Activated T-cell treated with anti-CD3 and anti-CD28 coated beads, Interleukin-2, amount 50 U/mL, for 4 hours (primary cell): Measurements from ENCODE around the gene CEP43. TPM values are rescaled to one million over a fixed set of nuclear protein-coding genes. Genes with fewer than 3 reads are reported as not detected.

Experiments used
- ATAC-seq, 2 donors: fragments of 200-7000 bp; cut with Tn5 transposase; one replicate each; pipeline ENCODE4 v1.10.0; 2021
- DNase-seq: peaks from one replicate; pipeline ENCODE4 v3.0.0-alpha.2; 2020
- H3K27me3 Mint-ChIP-seq: one replicate; pipeline ENCODE4 v1.8.0; 2021; ENCODE audit warnings: low read depth, mixed read lengths
- H3K36me3 Mint-ChIP-seq: one replicate; pipeline ENCODE4 v1.8.0; 2022; ENCODE audit warnings: mixed read lengths; ENCODE audit not compliant: insufficient read depth
- H3K4me1 Mint-ChIP-seq: one replicate; pipeline ENCODE4 v1.8.0; 2021; ENCODE audit warnings: low read depth, mixed read lengths
- H3K4me3 Mint-ChIP-seq: one replicate; pipeline ENCODE4 v1.8.0; 2021; ENCODE audit warnings: mild to moderate bottlenecking, moderate library complexity, mixed read lengths
- H3K9me3 Mint-ChIP-seq: one replicate; pipeline ENCODE4 v1.8.0; 2021; ENCODE audit warnings: mixed read lengths
- total RNA-seq, 3 donors: library from RNA; stranded (reverse); gene quantifications; one replicate each; pipeline ENCODE4 v1.2.1, GENCODE V29; 2021

Gene CEP43
- total RNA-seq, 3 donors from 2014 or later, result 19.5 to 20.2 (median 19.5) TPM

DNA sequence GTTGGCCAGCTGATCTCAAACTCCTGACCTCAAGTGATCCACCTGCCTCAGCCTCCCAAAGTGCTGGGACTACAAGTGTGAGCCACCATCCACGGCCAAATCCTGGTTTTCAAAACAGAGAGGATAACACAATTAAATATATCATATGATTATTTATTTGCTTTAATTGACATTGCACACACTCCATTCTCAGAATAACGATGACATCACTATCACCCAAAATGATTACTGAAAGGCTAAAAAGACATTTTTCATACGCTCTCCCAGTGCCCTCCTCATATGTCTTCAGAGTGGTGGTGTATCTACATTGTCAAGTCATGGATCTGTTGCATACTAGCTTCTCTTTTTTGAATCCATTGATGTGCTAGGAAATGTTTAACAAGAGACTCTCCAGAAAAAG, 18.5 kb upstream of the CEP43 start:
- H3K36me3 Mint-ChIP-seq, result peaks cover 10% of the 10 kb centered on the region
- H3K9me3 Mint-ChIP-seq, result no peaks in the 10 kb centered on the region
- no peak overlapping the region for H3K4me3 Mint-ChIP-seq
- no peaks in the 10 kb centered on the region for H3K27me3 Mint-ChIP-seq
- ATAC-seq (no peak), DNase-seq (no peak)
- H3K4me1 Mint-ChIP-seq, result no peaks in the 10 kb centered on the region

DNA sequence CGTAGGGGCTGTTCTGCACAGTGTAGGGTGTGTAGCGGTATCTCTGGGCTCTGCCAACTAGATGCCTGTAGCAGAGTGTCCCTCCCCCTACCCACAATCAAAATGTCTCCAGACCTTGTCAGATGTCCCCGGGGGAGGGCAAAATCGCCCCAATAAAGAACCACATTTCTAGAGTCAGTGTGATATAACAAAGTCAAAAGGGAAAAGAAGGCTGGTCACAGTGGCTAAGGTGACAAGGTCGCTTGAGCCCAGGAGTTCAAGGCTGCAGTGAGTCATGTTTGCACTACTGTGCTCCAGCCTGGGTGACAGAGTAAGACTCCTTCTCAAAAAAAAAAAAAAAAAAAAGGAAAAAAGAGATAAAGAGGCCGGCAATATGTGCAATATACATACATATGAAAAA, 11.7 kb upstream of the CEP43 start:
- ATAC-seq, result no peak
- H3K9me3 Mint-ChIP-seq, result no peaks in the 10 kb centered on the region

GRCh38 chr6:166987930-166988329, 11.3 kb upstream of the CEP43 start:
- H3K27me3 Mint-ChIP-seq, result no peaks in the 10 kb centered on the region

More for the DNA sequence above, 11.7 kb upstream of the CEP43 start:
- Mint-ChIP-seq H3K4me3 (no peak overlapping the region), H3K27me3 (no peaks in the 10 kb centered on the region), H3K36me3 (peaks cover 6% of the 10 kb centered on the region), H3K4me1 (peaks cover 21% of the 10 kb centered on the region)
- DNase-seq, result no peak

GRCh38 chr6:166988674-166989201, 10.5 kb upstream of the CEP43 start:
- DNase-seq, result no peak
- peaks cover 3% of the 10 kb centered on the region for H3K36me3 Mint-ChIP-seq
- H3K9me3 Mint-ChIP-seq, result no peaks in the 10 kb centered on the region
- no peak for ATAC-seq
- no peak overlapping the region for H3K4me3 Mint-ChIP-seq
- peaks cover 22% of the 10 kb centered on the region for H3K4me1 Mint-ChIP-seq
- no peaks in the 10 kb centered on the region for H3K27me3 Mint-ChIP-seq

More at GRCh38 chr6:166987930-166988329, 11.3 kb upstream of the CEP43 start:
- peaks cover 21% of the 10 kb centered on the region for H3K4me1 Mint-ChIP-seq
- DNase-seq (no peak), ATAC-seq (peak in 1 of 2 donors; percentile 41)
- peaks cover 5% of the 10 kb centered on the region for H3K36me3 Mint-ChIP-seq
- no peak overlapping the region for H3K4me3 Mint-ChIP-seq
- no peaks in the 10 kb centered on the region for H3K9me3 Mint-ChIP-seq

- ATAC-seq, result peak; percentile 82 to 84
- peaks cover 3% of the 10 kb centered on the region for H3K36me3 Mint-ChIP-seq
- H3K4me1 Mint-ChIP-seq, result peaks cover 22% of the 10 kb centered on the region
- no peaks in the 10 kb centered on the region for H3K9me3 Mint-ChIP-seq
- H3K27me3 Mint-ChIP-seq, result no peaks in the 10 kb centered on the region
- peak; percentile 35 for DNase-seq
- H3K4me3 Mint-ChIP-seq, result no peak overlapping the region
Measured at GRCh38 chr6:166989427-166990032, 9.7 kb upstream of the CEP43 start.

- Mint-ChIP-seq H3K4me3 (no peak overlapping the region), H3K36me3 (peaks cover 13% of the 10 kb centered on the region), H3K4me1 (peaks cover 25% of the 10 kb centered on the region), H3K9me3 (no peaks in the 10 kb centered on the region), H3K27me3 (no peaks in the 10 kb centered on the region)
- ATAC-seq (no peak), DNase-seq (no peak)
Measured at GRCh38 chr6:166996406-166996805, 2.8 kb upstream of the CEP43 start.

GRCh38 chr6:166997348-166997747, 1.8 kb upstream of the CEP43 start:
- DNase-seq (no peak), ATAC-seq (no peak)
- Mint-ChIP-seq H3K4me3 (peak overlapping the region; percentile 80), H3K27me3 (no peaks in the 10 kb centered on the region), H3K9me3 (no peaks in the 10 kb centered on the region), H3K36me3 (peaks cover 18% of the 10 kb centered on the region), H3K4me1 (peaks cover 31% of the 10 kb centered on the region)

GRCh38 chr6:166997768-166998255, 1.4 kb upstream of the CEP43 start:
- H3K9me3 Mint-ChIP-seq, result no peaks in the 10 kb centered on the region
- H3K27me3 Mint-ChIP-seq, result no peaks in the 10 kb centered on the region
- H3K4me1 Mint-ChIP-seq, result peaks cover 31% of the 10 kb centered on the region
- peak; percentile 23 for DNase-seq
- peaks cover 18% of the 10 kb centered on the region for H3K36me3 Mint-ChIP-seq
- peak in 1 of 2 donors; percentile 3 for ATAC-seq
- peak overlapping the region; percentile 80 for H3K4me3 Mint-ChIP-seq

DNA sequence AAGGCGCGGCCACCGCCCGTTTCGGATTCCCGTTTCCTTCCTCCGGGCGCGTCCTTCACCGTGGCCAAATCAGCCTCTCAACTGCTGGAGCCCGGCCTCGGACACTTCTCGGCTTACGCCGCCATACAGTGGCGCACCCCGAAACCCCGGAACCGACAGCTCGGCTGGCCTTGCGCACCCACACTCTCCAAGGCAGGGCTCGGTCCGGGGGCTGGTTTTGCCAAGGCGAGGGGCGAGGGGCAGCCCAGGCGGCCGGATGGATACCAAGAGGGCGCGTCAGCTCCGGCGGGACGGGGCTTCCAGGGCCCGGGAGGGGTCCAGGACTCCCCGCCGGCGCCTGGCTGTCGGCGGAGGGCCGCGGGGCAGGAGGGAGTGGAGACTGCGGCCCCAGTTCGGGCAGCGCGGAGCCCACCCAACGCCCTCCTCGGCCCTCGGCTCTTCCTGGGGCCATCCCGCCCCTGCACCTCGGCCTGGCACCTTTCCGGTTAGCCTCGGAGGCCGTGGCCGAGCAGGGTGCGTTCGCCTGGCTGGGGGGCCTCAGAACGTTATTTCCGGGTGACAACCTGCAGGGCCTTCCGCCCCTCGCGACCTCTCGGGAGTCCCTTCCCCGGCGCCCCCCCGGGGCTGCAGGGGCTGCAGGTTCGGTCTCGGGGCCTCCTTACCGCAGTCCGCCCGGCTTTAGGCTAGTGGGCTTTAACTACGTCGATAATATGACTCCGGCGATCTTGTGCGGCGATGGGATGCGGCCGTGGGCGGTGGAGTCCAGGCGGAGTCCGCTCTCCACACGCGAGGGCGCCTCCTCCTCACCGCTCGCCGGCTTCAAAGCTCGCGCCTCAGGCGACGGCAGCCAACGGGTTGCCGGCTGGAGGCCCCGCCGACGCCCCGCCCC, 697 bp upstream of the CEP43 start:
- Mint-ChIP-seq H3K4me3 (peak overlapping the region; percentile 88), H3K4me1 (peaks cover 29% of the 10 kb centered on the region), H3K36me3 (peaks cover 16% of the 10 kb centered on the region), H3K27me3 (no peaks in the 10 kb centered on the region), H3K9me3 (no peaks in the 10 kb centered on the region)
- DNase-seq (no peak), ATAC-seq (peak; percentile 1 to 2)

- H3K4me3 Mint-ChIP-seq, result peak overlapping the region; percentile 88
- no peaks in the 10 kb centered on the region for H3K27me3 Mint-ChIP-seq
- H3K4me1 Mint-ChIP-seq, result peaks cover 29% of the 10 kb centered on the region
- DNase-seq (no peak), ATAC-seq (no peak)
- H3K9me3 Mint-ChIP-seq, result no peaks in the 10 kb centered on the region
- peaks cover 19% of the 10 kb centered on the region for H3K36me3 Mint-ChIP-seq
Measured at GRCh38 chr6:166999884-167000253, 672 bp downstream of the CEP43 start.

- ATAC-seq, result no peak
- DNase-seq, result no peak
- Mint-ChIP-seq H3K36me3 (peaks cover 23% of the 10 kb centered on the region), H3K4me1 (peaks cover 29% of the 10 kb centered on the region), H3K27me3 (no peaks in the 10 kb centered on the region), H3K9me3 (no peaks in the 10 kb centered on the region), H3K4me3 (peak overlapping the region; percentile 88)
Measured at GRCh38 chr6:167000759-167001158, 1.6 kb downstream of the CEP43 start.

- Mint-ChIP-seq H3K4me1 (peaks cover 17% of the 10 kb centered on the region), H3K9me3 (no peaks in the 10 kb centered on the region), H3K36me3 (peaks cover 47% of the 10 kb centered on the region), H3K4me3 (no peak overlapping the region), H3K27me3 (no peaks in the 10 kb centered on the region)
- ATAC-seq, result no peak
- no peak for DNase-seq
Measured at GRCh38 chr6:167005350-167006159, 6.4 kb downstream of the CEP43 start.

- no peak overlapping the region for H3K4me3 Mint-ChIP-seq
- DNase-seq (no peak), ATAC-seq (no peak)
- H3K36me3 Mint-ChIP-seq, result peaks cover 46% of the 10 kb centered on the region
- H3K4me1 Mint-ChIP-seq, result peaks cover 2% of the 10 kb centered on the region
- no peaks in the 10 kb centered on the region for H3K9me3 Mint-ChIP-seq
- H3K27me3 Mint-ChIP-seq, result no peaks in the 10 kb centered on the region
Measured at GRCh38 chr6:167007985-167008384, 8.8 kb downstream of the CEP43 start.

DNA sequence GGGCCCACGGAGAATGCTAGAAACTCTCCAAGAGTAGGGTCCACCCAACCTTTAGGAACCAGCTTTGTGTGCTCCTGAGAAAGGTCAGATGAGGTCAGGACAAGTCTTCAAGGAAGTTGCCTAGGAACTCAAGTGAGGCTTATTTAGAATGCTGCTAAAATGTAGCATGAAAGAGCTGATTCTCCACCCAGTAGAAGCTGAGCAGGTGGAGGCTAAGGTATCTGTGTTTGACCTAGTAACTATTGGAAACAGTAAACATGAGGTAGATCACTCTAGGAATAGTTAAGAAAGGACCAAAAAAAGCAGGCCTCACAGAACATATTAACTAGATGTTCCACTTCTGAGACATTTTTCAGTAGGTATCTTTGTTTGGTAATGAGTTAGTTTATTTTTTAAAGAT, 13.9 kb downstream of the CEP43 start:
- no peak overlapping the region for H3K4me3 Mint-ChIP-seq
- no peak for DNase-seq
- no peaks in the 10 kb centered on the region for H3K27me3 Mint-ChIP-seq
- peaks cover 30% of the 10 kb centered on the region for H3K36me3 Mint-ChIP-seq
- H3K4me1 Mint-ChIP-seq, result peaks cover 2% of the 10 kb centered on the region
- no peak for ATAC-seq
- no peaks in the 10 kb centered on the region for H3K9me3 Mint-ChIP-seq
